Astrocyte of the spinal cord (primary cell): ENCODE data around the gene AK3.
A peak's percentile ranks its signal among the peaks of the same experiment; 100 is the strongest.
"Not testable (repeated sequence)": the region's sequence is repeated elsewhere in the genome, so short reads cannot be mapped to it uniquely, and the experiment has no call there.

Experiments
- DNase-seq: peaks from one replicate; pipeline ENCODE4 v3.0.0; 2011; ENCODE audit warnings: low read depth, low spot score
- H3K4me3 ChIP-seq: 2 replicates; pipeline ENCODE4 v1.5.1; 2011; ENCODE audit warnings: low read depth, mild to moderate bottlenecking, low read length, moderate library complexity
- in situ Hi-C: cut with HindIII; loops from 2 replicates; pipeline ENCODE4 v1.10.0; 2017; ENCODE audit warnings: low sequenced_read_pairs
- TF ChIP-seq, protein P1 (sequence below): IDR thresholded peaks from 2 replicates; pipeline ENCODE4 v1.5.1; 2012; ENCODE audit warnings: low read depth, mild to moderate bottlenecking, low read length, inconsistent platforms

Gene AK3

DNA sequence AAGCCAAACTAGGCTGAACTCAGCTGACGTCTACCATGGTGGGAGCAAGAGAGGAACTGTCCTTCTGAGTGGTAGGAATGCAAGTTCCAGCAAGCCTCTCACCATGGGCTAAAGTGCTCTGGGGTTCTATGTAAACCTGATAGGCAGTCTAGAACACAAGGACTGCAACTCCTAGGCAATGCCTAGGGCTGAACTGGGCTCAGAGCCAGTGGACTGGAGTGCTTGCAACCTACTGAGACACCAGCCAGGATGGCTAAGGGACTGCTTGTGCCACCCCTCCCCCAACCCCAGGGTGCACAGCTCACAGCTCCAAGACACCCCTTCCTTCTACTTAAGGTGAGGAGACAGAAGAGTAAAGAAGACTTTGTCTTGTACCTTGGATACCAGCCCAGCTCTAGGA lies 39.6 kb upstream of the AK3 start:
- TF ChIP-seq, protein P1, sequence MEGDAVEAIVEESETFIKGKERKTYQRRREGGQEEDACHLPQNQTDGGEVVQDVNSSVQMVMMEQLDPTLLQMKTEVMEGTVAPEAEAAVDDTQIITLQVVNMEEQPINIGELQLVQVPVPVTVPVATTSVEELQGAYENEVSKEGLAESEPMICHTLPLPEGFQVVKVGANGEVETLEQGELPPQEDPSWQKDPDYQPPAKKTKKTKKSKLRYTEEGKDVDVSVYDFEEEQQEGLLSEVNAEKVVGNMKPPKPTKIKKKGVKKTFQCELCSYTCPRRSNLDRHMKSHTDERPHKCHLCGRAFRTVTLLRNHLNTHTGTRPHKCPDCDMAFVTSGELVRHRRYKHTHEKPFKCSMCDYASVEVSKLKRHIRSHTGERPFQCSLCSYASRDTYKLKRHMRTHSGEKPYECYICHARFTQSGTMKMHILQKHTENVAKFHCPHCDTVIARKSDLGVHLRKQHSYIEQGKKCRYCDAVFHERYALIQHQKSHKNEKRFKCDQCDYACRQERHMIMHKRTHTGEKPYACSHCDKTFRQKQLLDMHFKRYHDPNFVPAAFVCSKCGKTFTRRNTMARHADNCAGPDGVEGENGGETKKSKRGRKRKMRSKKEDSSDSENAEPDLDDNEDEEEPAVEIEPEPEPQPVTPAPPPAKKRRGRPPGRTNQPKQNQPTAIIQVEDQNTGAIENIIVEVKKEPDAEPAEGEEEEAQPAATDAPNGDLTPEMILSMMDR, result no peak
- in situ Hi-C loops, result no loop called here
- no peak overlapping the region for H3K4me3 ChIP-seq
- no peak for DNase-seq

DNA sequence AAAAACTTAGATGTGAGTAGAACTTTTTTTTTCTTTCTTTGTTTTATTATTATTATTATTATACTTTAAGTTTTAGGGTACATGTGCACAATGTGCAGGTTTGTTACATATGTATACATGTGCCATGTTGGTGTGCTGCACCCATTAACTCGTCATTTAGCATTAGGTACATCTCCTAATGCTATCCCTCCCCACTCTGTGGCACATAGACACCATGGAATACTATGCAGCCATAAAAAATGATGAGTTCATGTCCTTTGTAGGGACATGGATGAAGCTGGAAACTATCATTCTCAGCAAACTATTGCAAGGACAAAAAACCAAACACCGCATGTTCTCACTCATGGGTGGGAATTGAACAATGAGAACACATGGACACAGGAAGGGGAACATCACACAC lies 34.0 kb upstream of the AK3 start:
- DNase-seq, in situ Hi-C loops, H3K4me3 ChIP-seq: not testable (repeated sequence)

DNA sequence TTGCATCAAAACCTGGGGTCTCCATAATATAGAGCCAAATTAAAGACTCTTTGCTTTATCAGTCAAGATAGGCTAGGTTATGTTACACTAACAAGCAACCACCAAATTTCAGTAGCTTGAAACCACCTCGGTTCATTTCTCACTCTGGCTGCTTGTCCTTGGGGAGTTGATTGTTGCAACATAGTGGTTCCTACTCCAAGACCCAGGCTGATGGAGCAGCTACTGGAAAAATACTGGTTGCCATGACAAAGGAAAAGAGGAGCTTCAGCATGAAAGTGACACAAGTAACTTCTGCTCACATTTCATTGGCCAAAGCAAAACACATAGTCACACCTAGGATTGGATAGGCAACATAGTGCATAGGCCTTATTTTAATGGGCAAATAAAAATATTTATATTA lies 33.2 kb upstream of the AK3 start:
- TF ChIP-seq, protein P1, result no peak
- in situ Hi-C loops, result no loop called here
- no peak for DNase-seq
- no peak overlapping the region for H3K4me3 ChIP-seq

DNA sequence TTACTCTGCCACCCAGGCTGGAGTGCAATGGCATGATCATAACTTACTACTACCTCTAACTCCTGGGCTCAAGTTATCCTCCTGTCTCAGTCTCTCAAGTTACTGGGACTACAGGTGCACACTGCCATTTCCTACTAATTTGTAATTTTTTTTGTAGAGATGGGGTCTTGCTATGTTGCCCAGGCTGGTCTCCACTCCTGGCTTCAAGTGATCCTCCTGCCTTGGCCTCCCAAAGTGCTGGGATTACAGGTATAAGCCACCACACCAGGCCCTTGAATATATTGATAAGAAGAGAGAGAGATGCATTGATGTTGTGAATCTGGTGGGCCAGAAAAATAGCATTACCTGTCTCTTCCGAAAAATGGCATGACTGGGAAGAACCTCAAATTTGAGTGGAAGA lies 30.8 kb upstream of the AK3 start:
- in situ Hi-C loops, result no loop called here
- TF ChIP-seq, protein P1, result no peak
- DNase-seq, result no peak
- H3K4me3 ChIP-seq, result no peak overlapping the region

DNA sequence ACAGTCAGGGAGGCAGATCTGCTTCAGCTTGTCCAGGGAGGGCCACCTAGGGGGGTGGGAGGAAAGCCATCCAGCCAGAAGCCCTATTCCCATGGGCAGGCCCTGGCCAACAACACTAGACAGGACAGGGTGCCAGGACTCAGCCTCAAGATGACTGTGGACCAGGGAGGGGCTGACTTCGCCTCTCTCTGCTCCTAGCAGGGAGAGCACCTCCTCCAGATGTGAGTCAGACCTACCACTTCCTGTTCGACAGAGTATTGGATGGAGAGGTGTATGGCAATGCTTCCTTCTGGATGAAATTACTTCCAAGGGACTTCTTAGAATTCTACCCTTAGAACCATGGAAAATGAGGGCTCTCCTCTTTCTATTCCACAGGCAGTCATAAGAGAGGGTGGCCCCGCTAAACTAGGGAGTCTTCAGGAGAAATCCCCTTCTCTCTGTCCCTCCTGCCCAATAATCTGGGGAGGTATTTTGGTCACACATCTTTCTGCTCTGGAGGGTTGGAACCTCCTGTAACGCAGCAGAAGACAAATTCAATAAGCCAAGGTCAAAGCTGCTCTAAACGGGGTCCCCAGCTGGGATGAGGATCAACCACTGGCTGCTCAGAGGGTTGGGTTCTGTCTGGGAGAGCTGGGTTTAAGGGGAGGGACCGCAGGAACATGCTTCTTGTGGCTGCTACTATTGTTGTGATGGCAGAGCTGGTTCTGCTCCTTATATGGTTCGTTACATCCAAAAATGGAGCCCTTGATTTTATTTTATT lies 28.5 kb upstream of the AK3 start:
- H3K4me3 ChIP-seq, result no peak overlapping the region
- in situ Hi-C loops, result no loop called here
- DNase-seq, result peak; percentile 38
- TF ChIP-seq, protein P1, result no peak

DNA sequence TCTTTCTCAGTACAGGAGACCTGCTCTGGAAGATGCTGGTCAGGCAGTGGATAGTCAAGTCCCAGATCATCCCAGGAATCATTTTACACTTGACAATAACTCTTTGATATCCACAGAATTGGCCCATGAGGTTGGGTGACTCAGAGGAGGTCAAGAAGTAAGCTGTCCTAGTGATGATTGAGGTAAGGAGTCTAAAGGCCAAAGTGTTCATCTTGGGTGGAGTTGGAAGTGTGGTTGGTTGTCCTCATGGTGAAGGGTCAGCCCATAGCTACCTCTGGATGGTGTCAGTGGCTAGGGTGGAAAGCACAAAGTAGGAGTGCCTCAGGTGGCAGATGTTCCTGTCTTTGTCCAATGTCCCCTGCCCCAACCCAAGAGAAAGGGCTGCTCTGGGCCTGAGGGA lies 27.7 kb upstream of the AK3 start:
- in situ Hi-C loops, result no loop called here
- TF ChIP-seq, protein P1, result no peak
- no peak overlapping the region for H3K4me3 ChIP-seq
- DNase-seq, result no peak

DNA sequence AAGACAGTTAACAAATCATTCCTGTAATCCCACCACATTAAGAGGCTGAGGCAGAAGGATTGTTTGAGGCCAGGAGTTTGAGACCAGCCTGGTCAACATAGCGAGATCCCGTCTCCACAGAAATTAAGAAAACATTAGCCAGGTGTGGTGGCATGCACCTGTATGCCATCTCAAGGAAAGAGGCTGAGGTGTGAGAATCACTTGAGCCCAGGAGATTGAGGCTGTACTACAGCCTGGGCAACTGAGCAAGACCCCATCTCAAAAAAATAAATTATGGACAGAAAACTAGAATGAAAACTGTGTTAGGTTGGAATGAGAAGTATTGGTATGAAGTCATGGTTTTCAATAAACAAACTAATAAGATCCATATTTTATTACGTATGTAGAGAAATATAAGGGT lies 23.0 kb upstream of the AK3 start:
- in situ Hi-C loops, result no loop called here
- no peak overlapping the region for H3K4me3 ChIP-seq
- TF ChIP-seq, protein P1, result no peak
- no peak for DNase-seq
